GM21367 (cell line): ENCODE results near the gene KAT7.
"Not testable (repeated sequence)": the region's sequence is repeated elsewhere in the genome, so short reads cannot be mapped to it uniquely, and the experiment has no call there.

Experiments
- ATAC-seq: cut with Tn5 transposase; IDR thresholded peaks from one replicate; pipeline ENCODE4 v1.9.1; 2021; ENCODE audit not compliant: unreplicated experiment

The KAT7 gene

GRCh38 chr17:49798182-49798581 is 9.7 kb downstream of the KAT7 start:
- no peak for ATAC-seq

GRCh38 chr17:49798738-49799137 is 10.3 kb downstream of the KAT7 start:
- ATAC-seq = no peak

DNA sequence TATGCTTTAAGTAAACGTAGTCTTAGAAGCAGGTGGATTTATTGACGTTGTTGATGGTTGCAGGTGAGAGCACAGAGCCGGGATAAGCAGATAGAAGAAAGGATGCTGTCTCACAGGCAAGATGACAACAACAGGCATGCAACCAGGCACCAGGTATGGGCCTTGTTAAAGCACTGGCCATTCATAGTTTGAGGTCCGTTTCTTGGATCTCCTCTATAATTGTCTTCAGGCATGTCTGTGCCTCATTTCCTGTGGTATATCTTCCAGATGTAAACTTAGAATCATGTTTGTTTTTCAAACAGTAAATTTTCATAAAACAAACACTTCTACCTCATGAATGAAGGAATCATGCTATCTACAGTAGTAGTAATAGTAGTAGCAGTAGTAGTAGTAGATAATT is 20.6 kb downstream of the KAT7 start:
- no peak for ATAC-seq

DNA sequence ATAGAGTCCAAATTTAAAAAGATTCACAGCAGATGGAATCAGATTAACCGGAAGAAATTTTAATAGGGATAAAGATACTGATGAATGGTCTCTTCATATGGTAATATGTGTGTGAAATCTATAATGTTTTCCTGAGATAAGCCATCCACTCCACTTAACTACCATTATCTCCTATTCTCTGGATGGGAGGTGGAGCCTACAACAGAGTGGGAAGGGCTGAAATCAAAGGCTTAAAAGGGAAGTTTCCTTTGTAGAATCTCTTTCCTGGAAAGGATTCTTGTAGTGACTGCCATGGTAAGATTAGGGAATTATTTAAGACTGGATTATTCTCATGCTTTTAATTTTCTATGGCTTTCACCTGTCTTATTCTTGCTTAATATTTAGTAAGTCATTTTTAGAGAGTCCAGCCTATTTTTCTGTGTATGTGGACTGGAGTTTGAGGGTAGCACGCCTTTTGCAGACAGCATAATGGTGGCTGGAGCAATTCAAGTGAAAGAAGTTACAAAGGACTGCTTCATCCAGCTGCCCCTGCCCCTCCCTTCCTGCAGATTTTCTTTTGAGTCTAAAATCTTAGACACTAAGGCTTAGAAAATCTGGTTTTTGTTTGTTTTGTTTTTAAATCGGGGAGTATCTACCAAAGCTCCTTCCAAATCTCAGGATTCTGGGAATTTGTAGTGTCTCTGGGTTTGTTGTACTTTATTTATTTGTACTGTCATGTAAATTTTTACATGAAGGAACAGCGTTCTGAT is 26.5 kb downstream of the KAT7 start:
- no peak for ATAC-seq

DNA sequence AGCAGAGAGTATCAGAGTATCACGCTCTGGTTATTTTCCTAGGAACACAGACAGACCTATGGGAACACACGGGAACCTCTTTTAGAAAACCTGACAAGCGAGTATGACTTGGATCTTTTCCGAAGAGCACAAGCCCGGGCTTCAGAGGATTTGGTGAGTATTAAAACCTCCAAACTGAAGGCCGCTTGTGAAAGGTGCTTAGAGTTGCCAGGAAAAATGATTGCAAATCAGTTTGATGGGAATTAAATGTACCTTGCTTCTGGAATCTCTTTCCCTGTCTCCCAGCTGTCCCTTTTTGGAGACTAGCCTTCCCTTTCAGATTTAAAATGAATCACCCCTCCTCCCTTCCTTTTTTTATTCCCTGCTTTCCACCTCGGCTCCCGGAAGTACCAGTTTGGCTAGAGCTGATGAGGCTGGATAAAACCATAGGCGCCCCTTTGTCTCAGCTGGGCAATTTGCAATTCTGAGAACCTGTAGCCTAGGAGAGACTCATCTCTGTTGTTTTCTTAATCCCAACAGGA is 27.3 kb downstream of the KAT7 start:
- no peak for ATAC-seq

DNA sequence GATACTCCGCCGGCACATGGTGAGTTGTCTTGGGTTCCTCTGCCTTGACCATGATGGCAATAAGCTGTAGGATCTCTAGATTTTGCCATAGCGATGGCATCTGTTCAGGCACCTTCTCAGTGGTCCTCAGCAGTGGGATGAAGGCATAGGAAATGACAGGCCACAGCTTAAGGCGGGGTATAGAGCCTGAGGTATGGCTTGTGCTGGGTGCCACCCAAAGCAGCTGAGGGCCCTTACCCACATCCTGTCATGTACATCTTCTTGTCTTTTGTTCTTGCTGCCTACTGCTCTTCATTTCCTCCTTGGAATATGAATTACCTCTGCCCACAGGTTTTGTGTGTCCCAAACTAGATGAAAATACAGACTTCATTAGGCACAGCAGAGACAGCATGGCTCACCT is 29.5 kb downstream of the KAT7 start:
- ATAC-seq = no peak

DNA sequence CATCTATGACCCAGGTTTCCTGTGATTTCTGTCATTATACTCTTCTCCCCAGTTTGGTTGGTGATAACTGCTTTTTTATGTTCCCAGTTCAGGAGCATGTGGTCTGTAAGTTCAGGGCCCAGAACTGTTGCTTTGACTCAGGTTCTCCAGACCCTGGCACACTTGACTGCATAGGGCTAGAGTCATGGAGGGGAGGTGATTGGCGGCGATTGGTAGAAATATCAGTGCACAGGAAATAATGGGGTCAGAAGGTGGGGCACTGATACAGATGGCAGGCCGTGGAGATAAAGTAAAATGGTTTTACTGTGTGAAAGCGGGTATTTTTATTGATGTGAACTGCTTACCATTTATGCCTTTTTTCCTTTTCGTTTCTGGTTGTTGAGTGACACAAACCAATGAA is 30.7 kb downstream of the KAT7 start:
- ATAC-seq = no peak

DNA sequence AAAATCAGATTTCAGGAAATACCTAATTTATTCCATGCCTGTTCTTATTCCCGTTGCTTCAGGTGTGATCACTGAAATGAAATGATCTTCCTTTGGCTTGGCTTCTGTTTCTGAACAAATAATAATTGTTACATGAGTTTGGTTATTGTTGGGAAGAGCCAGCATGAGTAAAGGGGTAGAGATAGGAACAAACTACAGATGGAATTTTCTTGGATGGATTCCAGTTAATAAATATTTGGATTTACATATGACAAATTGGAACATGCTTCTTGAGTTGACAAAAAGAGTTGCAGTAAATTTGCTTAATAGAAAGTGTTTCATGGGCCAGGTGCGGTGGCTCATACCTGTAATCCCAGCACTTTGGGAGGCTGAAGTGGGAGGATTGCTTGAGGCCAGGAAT is 31.2 kb downstream of the KAT7 start:
- ATAC-seq = no peak

GRCh38 chr17:49820773-49821172 is 32.3 kb downstream of the KAT7 start:
- no peak for ATAC-seq

DNA sequence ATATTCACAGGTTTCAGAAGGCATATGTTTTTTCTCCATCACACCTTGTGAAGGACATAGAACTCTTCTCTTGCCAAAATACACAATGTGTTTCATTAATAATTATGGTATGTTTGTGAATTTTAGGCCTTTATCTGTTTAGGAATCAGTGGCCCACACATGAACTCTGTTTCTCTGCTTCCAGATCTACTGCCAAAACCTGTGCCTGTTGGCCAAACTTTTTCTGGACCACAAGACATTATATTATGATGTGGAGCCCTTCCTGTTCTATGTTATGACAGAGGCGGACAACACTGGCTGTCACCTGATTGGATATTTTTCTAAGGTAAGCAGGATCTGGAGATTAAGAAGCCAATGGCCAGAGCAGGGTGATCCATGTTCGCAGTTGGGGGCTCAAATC is 33.0 kb downstream of the KAT7 start:
- ATAC-seq = no peak

GRCh38 chr17:49821916-49822315 is 33.4 kb downstream of the KAT7 start:
- ATAC-seq = no peak

GRCh38 chr17:49822829-49823228 is 34.3 kb downstream of the KAT7 start:
- ATAC-seq = no peak

DNA sequence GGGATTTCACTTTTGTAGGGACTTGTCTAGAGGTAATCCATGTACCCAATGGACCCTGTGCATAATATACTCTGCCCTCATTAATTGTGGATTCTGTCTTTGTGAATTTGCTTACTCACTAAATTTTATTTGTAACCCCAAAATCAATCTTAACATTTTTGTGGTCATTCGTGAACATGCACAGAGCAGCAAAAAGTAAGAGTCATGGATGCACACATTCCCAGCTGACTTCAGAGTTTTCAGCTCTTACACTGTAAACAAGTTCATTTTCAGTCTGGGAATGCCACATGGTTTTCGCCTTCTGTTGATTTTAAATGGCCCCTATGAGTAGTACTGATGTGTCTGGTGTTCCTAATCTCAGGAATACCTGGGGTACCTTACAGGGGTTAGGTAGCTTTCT is 35.1 kb downstream of the KAT7 start:
- ATAC-seq = no peak

GRCh38 chr17:49825645-49826044 is 37.2 kb downstream of the KAT7 start:
- no peak for ATAC-seq

GRCh38 chr17:49828325-49828724 is 39.8 kb downstream of the KAT7 start:
- ATAC-seq = not testable (repeated sequence)

GRCh38 chr17:49829026-49829425 is 40.5 kb downstream of the KAT7 start:
- no peak for ATAC-seq

DNA sequence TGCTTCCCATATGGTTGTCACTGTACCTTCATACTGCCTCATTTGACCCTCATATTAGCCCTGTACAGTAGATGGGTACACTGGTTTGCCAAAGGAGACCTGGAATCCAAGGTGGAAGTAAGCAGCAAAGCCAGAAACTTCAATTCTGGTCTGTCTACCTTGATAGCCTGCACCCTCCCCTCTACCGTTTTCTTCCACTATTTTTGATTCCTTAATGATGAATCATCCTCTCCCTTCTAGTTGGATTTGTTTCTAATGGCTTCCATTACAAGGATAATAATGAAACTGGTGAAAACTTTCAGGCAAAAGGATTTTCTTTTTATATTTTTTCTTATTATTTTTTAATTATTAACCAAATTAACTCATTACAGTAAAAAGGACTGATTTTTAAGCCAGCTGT is 42.1 kb downstream of the KAT7 start:
- no peak for ATAC-seq

DNA sequence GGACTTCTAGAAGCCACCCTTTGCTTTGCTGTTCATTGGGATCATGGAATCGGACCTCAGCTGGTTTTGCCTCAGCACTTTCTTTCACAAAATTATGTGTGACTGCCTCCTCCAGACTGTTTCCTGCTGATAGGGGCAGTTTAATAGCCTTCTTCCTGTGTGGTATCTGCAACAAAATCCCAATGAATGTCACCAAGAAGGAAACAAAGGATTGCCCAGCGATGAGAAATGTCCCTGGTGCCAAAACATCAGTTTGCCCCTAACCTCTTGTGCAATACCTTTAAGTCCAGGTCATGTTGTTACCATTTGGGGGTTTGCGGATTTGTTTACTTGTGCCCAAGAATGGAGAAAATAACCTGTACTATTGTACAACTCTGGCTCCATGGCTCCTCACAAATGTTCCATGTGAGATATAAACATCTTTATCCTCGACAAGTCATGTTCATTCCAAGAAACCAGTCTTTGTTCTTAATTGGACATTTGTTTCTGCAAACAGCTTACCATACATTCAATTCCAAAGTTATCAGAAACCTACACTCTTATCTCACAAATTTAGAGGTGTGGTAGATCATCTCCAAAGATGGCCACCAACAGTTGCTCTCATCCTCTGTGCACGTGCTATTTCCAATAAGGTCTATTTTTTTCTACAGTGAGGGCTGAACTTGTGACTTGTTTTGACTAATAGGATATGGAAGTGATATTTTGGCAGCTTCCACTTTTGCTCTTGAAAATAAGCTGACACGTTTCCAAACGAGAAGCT is 44.5 kb downstream of the KAT7 start:
- ATAC-seq = no peak

DNA sequence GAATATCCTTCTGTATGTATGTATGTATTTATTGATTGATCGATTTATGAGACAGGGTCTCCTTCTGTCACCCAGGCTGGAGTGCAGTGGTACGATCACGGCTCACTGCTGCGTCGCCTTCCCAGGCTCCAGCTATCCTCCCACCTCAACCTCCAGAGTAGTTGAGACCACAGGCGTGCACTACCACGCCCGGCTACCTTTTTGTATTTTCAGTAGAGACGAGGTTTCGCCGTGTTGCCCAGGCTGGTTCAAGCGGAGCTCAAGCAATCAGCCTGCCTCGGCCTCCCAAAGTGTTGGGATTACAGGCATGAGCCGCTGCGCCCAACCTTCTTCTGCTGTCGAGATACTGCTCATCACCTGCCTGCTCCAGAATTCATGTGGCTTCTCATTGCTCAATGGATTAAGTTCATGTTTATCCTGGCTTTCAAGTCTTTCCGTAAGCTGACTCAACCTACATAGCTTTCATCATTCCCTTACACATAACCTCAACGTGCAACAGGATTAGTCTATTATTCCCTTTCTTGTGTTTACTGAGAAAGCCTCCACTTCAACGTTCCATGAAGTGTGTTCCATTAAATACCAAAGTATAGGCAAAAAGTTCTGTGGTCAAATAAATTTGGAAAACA is 45.8 kb downstream of the KAT7 start:
- ATAC-seq = no peak

DNA sequence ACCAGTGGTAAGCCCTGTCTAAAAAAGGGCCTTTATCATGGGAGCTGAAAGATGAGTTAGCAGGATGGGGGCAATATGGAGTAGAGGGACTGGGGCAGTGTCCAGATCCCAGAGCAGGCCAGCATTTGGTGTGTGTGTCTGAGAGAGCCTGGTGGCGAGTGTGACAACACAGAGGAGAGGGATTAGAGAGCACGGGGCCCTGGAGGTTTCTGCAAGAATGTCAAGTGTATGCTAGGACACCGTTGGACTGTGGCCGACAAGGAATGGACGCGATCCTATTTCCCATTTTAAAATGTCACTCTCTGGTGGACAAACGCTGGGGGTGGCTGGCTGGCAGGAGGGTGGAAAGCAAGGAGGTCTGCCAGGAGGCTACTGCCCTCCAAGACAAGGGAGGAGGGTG is 47.0 kb downstream of the KAT7 start:
- no peak for ATAC-seq

GRCh38 chr17:49836111-49837030 is 47.9 kb downstream of the KAT7 start:
- no peak for ATAC-seq
